GM18519 (cell line): ENCODE data around the gene ANTXR1.

Experiments used
- ATAC-seq: cut with Tn5 transposase; IDR thresholded peaks from one replicate; pipeline ENCODE4 v1.9.1; 2021; ENCODE audit warnings: mild to moderate bottlenecking, moderate library complexity; ENCODE audit not compliant: unreplicated experiment, low FRiP score

Gene ANTXR1

DNA sequence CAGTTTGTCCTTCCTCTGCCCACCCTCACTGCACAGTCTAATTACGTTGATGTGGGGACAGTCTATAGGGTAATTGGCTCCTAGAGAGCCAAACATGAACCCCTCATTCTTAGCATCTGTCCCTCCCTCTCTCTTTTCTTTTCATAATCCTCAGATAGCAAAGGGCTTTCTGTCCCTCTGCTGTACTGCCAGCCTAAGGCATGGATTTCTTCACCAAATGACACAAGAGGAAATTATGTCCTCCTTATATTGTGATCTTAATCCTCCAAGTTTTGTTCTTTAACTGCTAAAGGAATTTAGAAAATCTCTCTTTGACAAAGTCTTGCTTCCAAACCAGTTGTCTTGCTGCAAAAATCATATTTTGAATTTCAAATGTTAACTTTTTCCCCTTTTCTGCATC is 18.5 kb downstream of the ANTXR1 start:
- ATAC-seq = no peak

DNA sequence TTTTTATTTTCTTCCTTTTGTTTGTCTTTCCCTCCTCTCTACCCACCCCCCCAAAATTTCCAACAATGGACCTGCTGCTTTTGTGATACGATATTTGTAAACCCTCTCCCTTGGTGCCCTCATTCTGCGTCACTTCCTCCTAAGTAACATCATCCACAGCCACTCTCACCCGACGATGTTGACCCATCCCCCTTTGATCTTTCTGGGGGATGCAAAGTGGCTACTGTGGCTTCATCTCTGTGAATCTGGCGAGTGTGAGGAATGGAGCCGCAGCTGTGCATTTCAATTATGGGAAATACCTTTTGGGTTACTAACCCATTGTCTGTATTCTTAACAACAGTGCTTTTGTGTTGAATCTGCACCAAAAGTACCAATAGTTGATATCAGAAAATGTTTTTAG is 19.4 kb downstream of the ANTXR1 start:
- no peak for ATAC-seq

DNA sequence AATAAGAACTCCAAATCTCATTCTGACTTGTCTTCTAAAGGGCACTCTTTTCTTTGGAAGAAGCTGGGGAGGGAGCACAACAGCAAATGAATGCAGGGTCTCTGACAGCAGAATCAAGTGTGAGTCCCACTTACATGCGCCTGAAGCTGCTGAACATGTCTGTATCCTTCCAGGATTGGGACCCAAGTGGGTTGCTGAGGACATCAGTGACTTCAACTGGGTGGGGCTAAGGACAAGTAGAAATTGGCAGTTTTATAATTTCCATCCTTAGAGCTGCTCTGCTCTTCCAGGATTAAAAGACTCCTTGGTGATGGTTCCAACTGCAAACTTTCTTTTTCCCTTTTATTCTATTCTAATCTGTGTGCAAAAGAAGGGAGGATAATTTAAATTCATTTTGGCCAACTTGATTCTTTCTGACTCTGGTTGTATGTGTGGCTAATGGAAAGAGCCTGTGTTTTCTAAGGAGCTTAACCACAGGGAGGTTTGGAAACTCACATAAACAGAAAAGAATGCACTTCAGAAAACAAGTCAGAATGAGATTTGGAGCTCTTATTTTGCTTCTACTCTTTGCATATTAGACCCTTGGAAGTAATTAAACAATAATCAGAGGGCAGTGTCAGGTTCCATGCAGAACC is 20.6 kb downstream of the ANTXR1 start:
- no peak for ATAC-seq

DNA sequence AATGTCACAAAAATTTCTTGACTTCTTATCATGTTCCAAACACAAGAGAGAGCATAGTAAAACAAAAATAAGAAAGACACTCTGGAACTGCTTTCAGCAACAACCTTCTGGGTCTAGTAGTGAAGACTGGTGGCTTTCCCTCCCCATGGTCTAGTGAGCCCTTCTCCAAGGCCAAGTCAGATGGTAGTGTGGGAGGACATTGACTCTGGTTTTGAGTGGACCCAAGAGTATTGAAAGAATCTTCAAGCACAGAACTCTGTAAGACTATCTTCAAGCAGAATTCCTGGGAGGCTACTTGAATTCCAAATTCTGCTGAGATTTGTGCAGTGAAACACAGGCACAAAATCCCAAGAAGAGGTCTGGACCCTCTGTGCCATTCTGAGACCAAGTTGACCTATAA is 21.1 kb downstream of the ANTXR1 start:
- no peak for ATAC-seq

DNA sequence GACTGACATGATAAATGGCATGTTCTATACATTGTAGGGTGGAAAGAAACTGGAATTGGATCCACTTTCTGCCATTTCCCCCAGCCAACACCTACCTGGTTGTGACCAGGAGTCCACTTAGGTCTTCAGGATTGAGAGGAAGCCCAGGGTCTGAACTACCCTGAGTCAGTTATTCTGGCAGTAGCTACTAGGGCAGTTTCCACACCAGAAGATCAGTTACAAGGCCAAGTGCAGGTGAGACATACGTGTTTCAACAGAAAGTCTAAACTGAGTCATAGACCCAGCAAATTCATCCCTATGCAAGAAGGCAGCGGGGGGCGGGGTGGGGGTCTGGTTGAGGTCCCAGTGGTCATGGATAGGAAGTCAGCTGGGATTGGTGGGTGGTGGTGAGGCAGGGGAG is 21.9 kb downstream of the ANTXR1 start:
- no peak for ATAC-seq

DNA sequence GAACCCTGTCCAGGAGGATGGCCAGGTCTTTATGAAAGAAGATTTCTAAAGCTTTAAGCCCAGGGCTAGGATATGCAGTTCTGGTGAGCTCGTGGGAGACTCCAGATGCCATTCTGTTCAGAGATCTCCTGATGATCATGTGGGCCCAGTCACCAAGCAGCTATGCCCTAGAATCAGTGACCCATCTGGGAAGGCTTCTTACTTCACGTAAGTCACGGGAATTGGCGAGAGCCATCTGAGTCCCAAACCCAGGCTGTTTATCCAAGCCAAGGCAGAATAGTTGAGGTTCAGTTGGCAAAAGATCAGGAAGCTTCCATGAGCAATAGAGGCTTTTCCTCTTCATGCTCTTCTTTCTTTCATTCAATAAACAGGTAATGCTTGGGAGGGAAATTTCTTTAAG is 23.9 kb downstream of the ANTXR1 start:
- no peak for ATAC-seq

DNA sequence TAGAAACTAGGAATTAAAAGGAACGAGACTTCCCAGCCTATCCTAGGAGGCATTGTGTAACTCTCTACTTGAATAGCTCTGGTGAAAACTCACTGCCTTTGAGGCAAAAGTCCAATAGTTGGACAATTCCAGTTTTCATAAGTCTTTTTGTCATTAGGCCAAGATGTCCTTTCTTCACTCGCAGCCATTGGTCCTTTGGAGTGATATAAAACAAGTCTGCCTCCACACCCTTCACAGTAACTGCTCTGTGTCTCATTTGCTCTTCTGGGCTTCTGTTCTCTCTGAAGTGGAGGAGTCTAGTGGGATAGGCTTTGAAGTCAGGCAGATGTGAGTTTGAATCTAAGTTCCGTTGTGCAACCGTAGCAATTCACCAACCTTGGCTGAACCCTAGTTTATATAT is 28.2 kb downstream of the ANTXR1 start:
- ATAC-seq = no peak

DNA sequence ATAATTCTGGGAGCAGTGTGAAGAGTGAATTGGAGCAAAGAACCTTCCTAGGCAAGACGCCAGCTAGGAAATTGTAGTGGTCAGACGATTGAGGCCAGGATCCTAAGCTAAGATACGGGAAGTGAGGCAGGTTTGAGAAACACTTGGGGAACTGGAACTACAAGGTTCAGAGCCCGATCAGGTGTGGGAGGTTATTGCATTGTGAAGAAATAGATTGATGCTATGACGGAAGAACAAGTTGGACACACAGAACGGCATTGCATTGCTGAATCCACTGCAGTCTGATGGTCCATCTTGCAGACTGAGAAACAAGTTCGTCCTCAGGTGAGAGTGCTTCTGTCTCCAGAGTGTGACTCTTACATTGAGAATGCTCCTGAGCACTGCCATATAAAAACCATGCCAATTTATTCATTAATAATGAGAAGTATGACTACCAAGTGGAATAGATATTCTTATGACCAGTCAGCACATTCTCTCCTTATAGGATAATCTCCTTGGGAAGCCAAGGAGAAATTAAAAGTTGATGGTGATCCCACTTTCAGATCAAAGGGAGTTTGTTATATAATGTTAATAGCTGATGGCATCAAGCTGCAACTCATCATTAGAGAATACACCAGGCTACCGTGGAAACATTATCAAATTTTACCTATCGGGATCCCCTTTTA is 30.9 kb downstream of the ANTXR1 start:
- no peak for ATAC-seq

DNA sequence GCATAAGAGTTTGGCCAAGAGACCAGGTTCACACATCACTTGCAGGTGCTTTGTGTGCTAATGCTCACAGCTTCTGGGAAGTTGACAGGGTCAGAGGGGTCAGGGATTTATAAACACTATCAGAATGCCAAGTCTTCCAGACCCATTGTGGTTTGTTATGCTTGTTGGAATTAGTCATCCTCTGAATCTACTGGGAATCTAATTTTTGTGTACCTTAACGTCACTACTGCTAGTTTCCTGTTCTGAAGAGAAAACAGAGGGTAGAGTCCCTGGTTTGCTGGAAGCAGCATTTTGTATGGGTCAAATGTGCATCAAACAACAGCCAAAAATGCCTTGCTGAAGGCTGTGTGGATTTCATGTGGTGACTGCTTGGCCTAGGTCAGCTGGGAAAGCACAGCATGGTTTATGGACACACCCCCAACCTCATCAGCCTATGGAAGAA is 33.3 kb downstream of the ANTXR1 start:
- no peak for ATAC-seq

DNA sequence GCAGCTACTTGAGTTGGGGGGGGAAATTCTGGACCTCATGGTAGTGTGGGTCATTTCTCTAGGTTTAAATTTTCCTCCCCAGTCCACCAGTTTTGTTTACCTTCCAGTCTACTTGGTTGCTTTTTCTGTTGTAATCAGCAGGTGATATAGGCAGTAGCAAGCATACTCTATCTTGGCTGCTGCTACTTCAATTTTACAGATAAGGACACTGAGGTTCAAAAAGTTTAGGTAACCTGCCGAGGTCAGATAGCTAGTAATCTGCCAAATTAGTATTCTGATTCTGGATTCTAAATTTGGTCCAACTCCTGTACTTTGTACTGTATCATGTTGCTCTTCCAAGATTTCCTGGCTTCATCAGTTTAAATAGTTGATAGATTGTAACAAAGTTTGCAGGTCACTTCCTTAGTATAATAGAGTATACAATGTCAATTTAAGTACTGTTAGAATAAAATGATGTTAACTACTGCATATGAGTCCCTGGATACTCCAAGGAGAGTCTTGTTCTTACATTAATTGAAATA is 34.7 kb downstream of the ANTXR1 start:
- ATAC-seq = no peak

DNA sequence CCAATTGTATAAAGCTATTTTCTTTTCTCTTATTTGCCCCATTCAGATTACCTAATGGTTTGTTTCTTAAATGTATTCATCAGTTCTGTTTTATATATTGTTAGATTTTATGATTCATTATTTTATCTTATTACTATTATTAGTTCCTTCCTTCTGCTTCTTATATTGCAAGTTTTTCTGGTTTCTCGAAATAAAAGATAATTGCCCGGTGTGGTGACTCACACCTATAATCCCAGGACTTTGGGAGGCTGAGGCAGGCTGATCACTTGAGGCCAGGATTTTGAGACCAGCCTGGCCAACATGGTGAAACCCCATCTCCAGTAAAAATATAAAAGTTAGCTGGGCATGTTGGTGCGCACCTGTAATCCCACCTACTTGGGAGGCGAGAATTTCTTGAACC is 37.8 kb downstream of the ANTXR1 start:
- ATAC-seq = no peak

DNA sequence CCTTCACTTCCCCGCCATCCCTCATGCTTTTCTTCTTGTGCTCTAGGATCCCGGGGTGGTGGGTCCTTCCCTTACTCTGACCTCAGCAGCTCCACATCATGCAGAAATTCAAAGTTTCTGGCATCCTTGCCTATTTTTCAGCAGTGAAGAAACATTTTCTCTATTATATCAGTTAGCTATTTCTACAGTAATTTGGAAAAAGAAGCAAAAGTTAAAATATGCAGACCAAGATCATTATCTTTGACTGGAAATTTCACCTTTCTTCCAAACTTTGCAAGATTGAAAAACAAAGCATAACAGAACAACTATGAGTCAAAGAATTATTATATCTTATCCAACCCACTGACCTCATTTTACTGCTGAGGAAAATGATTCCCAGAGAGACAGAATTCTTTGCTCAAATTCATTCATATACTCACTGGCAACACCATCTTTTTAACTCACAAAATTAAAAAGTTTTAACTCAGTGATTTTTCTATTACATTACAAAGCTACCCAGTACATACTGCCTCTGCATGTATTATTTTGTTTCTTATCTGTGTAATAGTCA is 40.5 kb downstream of the ANTXR1 start:
- no peak for ATAC-seq

DNA sequence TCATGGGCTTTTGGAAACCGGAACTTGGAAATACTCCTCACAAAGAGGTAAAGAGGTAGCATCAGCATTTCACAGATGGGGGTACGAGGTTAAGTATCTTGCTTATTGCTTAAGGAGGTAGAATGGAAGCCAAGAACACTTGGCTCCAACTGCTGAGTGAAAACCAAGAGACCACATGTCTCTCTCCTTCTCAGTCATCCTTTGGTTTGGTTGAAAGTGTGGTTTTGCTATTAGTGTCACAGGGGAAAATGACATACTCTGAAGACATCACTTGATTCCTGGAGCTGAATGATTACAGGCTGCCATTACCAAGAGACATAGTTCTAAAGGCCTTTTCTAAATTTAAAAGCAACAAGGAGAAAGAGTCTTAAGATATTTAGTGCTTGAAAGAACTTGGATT is 41.5 kb downstream of the ANTXR1 start:
- peak; percentile 72 for ATAC-seq

DNA sequence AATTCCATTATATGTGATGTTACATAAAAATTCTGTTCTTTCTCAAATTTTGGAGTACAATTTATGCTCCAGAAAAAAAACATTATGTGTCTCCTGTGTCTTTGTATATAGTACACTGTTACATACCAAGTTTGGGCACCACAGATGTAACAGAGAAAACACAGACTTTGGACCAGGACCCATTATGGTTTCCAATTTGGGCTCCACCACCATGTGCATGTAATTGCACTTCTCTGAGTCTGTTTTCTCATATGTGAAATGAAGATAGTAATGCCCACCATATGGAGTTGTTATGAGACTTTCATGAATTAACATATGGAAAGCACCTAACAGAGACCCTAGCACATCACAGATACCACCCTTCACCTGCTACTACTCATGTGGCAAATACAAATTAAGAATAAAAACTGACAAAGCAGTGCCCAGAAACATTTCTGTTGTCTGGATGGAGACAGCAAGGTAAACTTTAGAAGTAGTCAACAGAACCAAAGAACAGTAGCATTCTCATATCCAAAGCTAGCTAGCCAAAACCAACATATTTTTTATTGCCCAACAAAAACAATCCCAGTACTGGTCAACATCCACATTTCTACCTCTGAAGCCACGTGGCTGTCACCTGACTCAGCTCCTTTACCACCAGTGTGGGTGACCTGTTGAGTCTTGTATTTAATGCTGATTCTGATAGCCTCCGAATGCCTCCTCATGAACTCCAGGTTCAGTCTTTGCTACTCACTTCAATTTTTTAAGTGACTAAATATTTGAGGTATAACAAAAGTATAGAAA is 42.9 kb downstream of the ANTXR1 start:
- no peak for ATAC-seq

DNA sequence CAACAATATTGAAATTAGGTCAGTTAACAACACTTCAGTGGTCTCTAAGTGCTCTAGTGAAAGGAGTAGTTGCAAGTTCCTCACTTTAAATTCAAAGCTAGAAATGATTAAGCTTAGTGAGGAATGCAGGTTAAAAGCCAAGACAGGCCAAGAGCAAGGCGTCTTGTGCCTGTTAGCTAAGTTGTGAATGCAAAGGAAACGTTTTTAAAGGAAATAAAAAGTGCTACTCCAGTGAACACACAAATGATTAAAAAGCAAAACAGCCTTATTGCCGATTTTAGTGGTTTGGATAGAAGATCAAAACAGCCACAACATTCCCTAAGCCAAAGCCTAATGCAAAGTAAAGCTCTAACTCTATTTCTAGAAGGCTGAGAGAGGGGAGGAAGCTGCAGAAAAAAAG is 44.7 kb downstream of the ANTXR1 start:
- no peak for ATAC-seq

DNA sequence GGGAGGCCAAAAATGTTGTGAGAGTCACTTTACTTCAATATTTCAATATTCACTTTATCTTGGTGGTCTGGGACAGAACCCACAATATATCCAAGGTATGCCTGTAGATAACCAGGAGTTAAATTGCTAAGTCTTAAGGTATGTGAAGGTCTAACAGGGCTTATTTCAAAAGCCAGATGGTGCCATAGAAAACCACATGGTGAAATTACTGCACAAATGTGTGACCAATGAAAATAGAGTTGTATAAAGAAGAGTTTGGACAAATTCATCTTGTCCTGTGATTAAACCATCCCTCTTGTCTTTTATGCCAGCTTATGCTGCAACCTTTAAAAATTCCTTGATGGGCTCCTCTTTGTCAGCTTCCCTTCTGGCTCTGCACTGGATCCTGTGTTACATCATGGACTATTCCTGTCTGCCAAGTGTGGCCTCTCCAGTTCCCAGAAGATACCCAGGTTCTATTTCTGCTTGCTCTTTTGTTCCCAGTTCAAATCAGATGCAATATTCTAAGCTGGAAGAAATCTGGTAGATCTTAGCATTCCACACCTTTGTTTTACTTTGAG is 46.8 kb downstream of the ANTXR1 start:
- ATAC-seq = no peak

DNA sequence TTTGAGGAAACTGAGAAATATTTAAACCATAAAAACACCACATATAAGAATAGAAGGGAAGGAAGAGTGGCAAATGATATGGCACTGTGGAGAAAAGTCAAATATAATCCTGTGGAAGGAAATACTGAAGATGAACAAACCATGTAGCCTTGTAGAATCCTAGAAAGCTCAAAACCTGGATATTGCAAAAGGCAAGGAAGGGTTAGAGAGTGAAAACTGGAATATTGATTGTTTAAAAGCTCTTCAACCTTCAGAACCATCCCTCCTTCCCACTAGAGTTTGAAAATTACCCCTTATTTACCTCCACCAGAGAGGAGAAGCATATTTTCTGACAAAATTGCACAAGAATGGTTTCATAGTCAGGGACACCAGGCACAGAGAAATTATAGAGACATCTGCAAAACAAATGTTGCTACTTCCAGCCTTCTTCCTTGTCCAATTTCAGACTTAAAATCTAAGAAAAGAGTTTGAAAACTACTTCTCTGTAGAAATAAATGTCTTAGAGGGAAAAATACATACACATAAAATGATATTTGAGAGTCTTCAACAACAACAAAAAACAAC is 48.0 kb downstream of the ANTXR1 start:
- ATAC-seq = no peak

DNA sequence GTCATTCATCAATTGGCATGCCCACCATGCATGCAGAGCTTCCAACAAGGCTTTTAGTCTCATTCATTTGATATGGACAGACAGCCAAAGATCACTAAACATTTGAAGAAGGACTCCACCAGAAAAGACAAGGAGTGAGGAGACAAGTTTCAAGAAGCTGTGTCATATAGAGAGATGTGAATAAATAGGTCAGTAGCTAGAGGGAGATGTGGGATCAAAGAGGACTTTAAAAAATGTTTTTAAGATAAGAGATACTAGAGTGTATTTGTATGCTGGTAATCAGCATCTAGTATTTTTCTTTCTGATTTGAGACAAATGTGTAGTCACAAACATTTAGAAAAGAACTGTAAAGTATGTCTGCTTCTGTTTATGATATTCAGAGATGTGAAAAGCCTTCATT is 48.5 kb downstream of the ANTXR1 start:
- no peak for ATAC-seq

DNA sequence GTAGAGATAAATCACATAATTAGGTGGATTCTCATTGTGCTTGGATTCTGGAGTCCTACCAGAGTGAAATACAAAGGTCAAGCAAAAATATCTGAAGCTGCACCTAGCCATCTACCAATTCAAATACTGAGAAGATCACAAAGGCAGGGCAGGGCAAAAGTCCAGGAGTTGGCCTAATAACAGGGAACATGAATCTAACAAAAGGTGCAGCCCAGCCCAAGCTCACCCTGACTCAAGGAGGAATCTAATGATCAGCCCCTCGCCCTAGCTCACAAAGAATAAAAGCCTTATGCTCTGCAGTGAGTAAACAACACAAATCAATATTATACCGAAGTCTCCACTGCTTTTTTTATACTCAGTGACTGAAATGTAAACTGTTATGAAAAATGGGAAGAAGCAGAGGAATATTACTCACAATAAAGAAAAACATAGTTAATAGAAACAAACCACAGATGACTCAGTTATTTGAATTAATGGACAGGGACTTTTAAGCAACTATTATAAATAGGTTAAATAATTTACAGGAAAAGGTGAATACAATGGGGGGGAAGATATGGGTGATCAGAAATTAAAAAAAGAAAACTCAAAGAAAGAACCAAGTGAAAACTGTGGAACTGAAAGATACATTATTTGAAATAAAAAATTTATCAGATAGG is 49.5 kb downstream of the ANTXR1 start:
- ATAC-seq = no peak

DNA sequence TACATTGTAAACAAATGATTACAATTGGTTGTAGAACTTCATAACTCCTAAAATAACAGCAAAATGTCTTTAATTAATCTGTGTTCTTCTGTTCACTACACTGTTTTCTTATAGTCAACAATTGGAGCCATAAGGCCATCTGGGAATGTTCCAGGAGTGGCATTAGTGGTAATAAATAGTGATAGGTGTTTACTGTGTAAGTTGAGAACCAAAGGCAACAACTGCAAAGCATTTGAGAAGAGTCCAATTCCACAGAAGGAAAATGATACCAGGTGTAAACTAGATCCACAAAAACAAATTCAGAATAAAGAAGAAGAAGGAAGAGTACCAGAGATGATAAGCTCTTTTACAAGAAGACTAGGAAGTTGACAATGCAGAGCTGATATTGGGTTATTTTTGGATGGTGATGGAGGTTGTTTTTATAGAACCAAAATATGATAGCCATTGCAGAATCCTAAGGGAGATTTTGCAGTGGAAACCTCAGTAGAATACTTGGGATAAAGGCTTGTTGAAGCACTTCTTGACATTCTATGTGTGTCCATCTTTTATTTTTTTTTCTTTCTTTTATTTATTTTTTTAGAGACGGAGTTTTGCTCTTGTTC is 52.9 kb downstream of the ANTXR1 start:
- ATAC-seq = no peak
